Activated CD4-positive, alpha-beta T cell treated with anti-CD3 and anti-CD28 coated beads, Interleukin-10, Interleukin-2, amounts not matched to agents 100 ng/mL and 50 ng/mL, durations not matched to agents 16 hours and 8 hours (primary cell): ENCODE data around the gene UBB.

Experiments used
- DNase-seq: peaks from one replicate; pipeline ENCODE4 v3.0.0-alpha.2; 2020

Gene UBB

GRCh38 chr17:16380640-16381495 lies at the start of gene UBB:
TSS of gene UBB (plus strand) at chr17:16381091. CDS start at chr17:16381908, 817 bp downstream.
- peak; percentile 97 for DNase-seq

- DNase-seq: no peak
These were observed 42.5 kb upstream of the UBB start for GRCh38 chr17:16338391-16338790.

- DNase-seq: no peak
These were observed 41.5 kb upstream of the UBB start for GRCh38 chr17:16339402-16339801.

GRCh38 chr17:16339959-16340358 lies 40.9 kb upstream of the UBB start:
- no peak for DNase-seq

GRCh38 chr17:16342979-16343378 lies 37.9 kb upstream of the UBB start:
- DNase-seq: no peak

- DNase-seq: no peak
These were observed 37.3 kb upstream of the UBB start for GRCh38 chr17:16343569-16343968.

- no peak for DNase-seq
These were observed 35.3 kb upstream of the UBB start for GRCh38 chr17:16345565-16345964.

- DNase-seq: no peak
These were observed 34.1 kb upstream of the UBB start for GRCh38 chr17:16346721-16347271.

- no peak for DNase-seq
These were observed 32.3 kb upstream of the UBB start for GRCh38 chr17:16348586-16348985.

- DNase-seq: no peak
These were observed 31.5 kb upstream of the UBB start for GRCh38 chr17:16349431-16349830.

- no peak for DNase-seq
These were observed 29.1 kb upstream of the UBB start for GRCh38 chr17:16351831-16352230.

- DNase-seq: peak; percentile 49
These were observed 28.6 kb upstream of the UBB start for GRCh38 chr17:16352303-16352666.

GRCh38 chr17:16352667-16353316 lies 28.1 kb upstream of the UBB start:
- peak; percentile 41 for DNase-seq

- DNase-seq: peak; percentile 75
These were observed 27.3 kb upstream of the UBB start, which contains the start of gene CENPV for GRCh38 chr17:16353317-16354174. TSS of gene CENPV (minus strand) at chr17:16353469. CDS start at chr17:16353436, 33 bp downstream.

- no peak for DNase-seq
These were observed 26.3 kb upstream of the UBB start for GRCh38 chr17:16354585-16354984.

- DNase-seq: no peak
These were observed 22.5 kb upstream of the UBB start for GRCh38 chr17:16358394-16358793.

GRCh38 chr17:16361874-16362273 lies 19.0 kb upstream of the UBB start:
- DNase-seq: no peak

- DNase-seq: peak; percentile 81
These were observed 16.9 kb upstream of the UBB start for GRCh38 chr17:16363749-16364536.

GRCh38 chr17:16364625-16365024 lies 16.3 kb upstream of the UBB start:
- DNase-seq: no peak

GRCh38 chr17:16371742-16372141 lies 9.1 kb upstream of the UBB start:
- DNase-seq: no peak

- DNase-seq: no peak
These were observed 6.5 kb upstream of the UBB start for GRCh38 chr17:16374146-16374938.
